H1 (cell line): ENCODE results near the gene CD276. TPM values are rescaled to one million over a fixed set of nuclear protein-coding genes. Genes with fewer than 3 reads are reported as not detected.

Source experiments
- CTCF ChIA-PET: fragments of 300-600 bp; sonication (Branson Sonifier 250); formaldehyde crosslinking; loops from one replicate; lab custom pipeline; 2021; ENCODE audit not compliant: partially characterized antibody; lab: Charles Lee
- POLR2A ChIA-PET: fragments of 300-600 bp; sonication (Branson Sonifier 250); formaldehyde crosslinking; loops from one replicate; lab custom pipeline; 2021; ENCODE audit warnings: inconsistent platforms; ENCODE audit not compliant: partially characterized antibody; lab: Charles Lee
- DNase-seq, 2 experiments: peaks; one replicate each; pipeline versions ENCODE4 v3.0.0 to v3.0.0-alpha.2; 2010 to 2022; ENCODE audit warnings: low spot score in 2 of 2, low read depth in 1 of 2, mixed read lengths in 1 of 2
- FAIRE-seq: peaks from 2 replicates; lab custom pipeline; 2011; peaks lifted over from hg19 to GRCh38; lab: Jason Lieb, UNC
- H2AFZ ChIP-seq: 2 replicates; pipeline ENCODE4 v1.8.1; 2012; ENCODE audit warnings: low read length, inconsistent platforms
- H2AK5ac ChIP-seq: 2 replicates; pipeline ENCODE4 v1.6.1; 2013; ENCODE audit warnings: low read depth, low read length
- H2BK120ac ChIP-seq: replicated peaks from 2 replicates; pipeline ENCODE3; 2013; ENCODE audit warnings: low read depth, low read length, inconsistent platforms
- H2BK12ac ChIP-seq: 2 replicates; pipeline ENCODE4 v1.6.1; 2013; ENCODE audit warnings: low read depth, low read length
- H2BK15ac ChIP-seq: 2 replicates; pipeline ENCODE4 v1.6.1; 2013; ENCODE audit warnings: low read length
- H2BK20ac ChIP-seq: 2 replicates; pipeline ENCODE4 v1.6.1; 2013; ENCODE audit warnings: low read length
- H2BK5ac ChIP-seq: 2 replicates; pipeline ENCODE4 v1.6.1; 2013; ENCODE audit warnings: low read depth, low read length
- H3K14ac ChIP-seq: 2 replicates; pipeline ENCODE4 v1.6.1; 2013; ENCODE audit warnings: inconsistent platforms; ENCODE audit not compliant: insufficient read length
- H3K18ac ChIP-seq: 2 replicates; pipeline ENCODE4 v1.6.1; 2013; ENCODE audit warnings: low read length; ENCODE audit errors: extremely low read depth
- H3K23ac ChIP-seq: 2 replicates; pipeline ENCODE4 v1.6.1; 2013; ENCODE audit warnings: inconsistent platforms; ENCODE audit not compliant: insufficient read length
- H3K23me2 ChIP-seq: 2 replicates; pipeline ENCODE4 v1.6.1; 2013; ENCODE audit warnings: low read depth, low read length
- H3K27ac ChIP-seq: 2 replicates; pipeline ENCODE4 v1.6.1; 2011; ENCODE audit warnings: low read depth, low read length, inconsistent platforms
- H3K27me3 ChIP-seq, 4 experiments: replicated peaks in 1 of 4; 1 replicate in 1 of 4; 2 replicates in 3 of 4; pipeline versions ENCODE4 v1.6.1 to v1.8.1; 2011 to 2013; ENCODE audit warnings: low read length in 3 of 4, mild to moderate bottlenecking in 3 of 4, inconsistent platforms in 2 of 4, mixed read lengths in 2 of 4, moderate library complexity in 1 of 4; ENCODE audit not compliant: control insufficient read depth in 3 of 4, insufficient read depth in 3 of 4; ENCODE audit errors: extremely low read depth in 1 of 4
- H3K36me3 ChIP-seq, 4 experiments: 2 replicates each; pipeline versions ENCODE4 v1.6.1 to v1.8.1; 2011 to 2013; ENCODE audit warnings: mild to moderate bottlenecking in 4 of 4, low read length in 3 of 4, moderate library complexity in 2 of 4, control low read depth in 1 of 4, inconsistent platforms in 1 of 4; ENCODE audit not compliant: insufficient read depth in 4 of 4, control insufficient read depth in 2 of 4
- H3K4ac ChIP-seq: replicated peaks from 2 replicates; pipeline ENCODE3; 2013; ENCODE audit warnings: low read length, low read depth, mixed read lengths, inconsistent platforms; ENCODE audit not compliant: insufficient read length
- H3K4me1 ChIP-seq, 4 experiments: replicated peaks in 1 of 4; 1 replicate in 1 of 4; 2 replicates in 3 of 4; pipeline versions ENCODE4 v1.6.1 to v1.8.1; 2011 to 2013; ENCODE audit warnings: low read length in 3 of 4, inconsistent platforms in 2 of 4, mixed read lengths in 1 of 4; ENCODE audit not compliant: insufficient read depth in 4 of 4, control insufficient read depth in 3 of 4
- H3K4me2 ChIP-seq, 2 experiments: 2 replicates each; pipeline versions ENCODE4 v1.6.1 to v1.8.1; 2011 to 2013; ENCODE audit warnings: low read depth in 2 of 2, low read length in 2 of 2, control low read depth in 1 of 2, inconsistent platforms in 1 of 2, mild to moderate bottlenecking in 1 of 2; ENCODE audit not compliant: insufficient read depth in 1 of 2
- H3K4me3 ChIP-seq, 4 experiments: fragments of 200-600, 300-600 bp in 1 of 4; sonication (generic), shearing (Covaris generic), sonication (Bioruptor Twin) in 1 of 4; 2 replicates each; pipeline versions ENCODE4 v1.5.1 to v1.8.1; 2011 to 2016; ENCODE audit warnings: low read length in 4 of 4, low read depth in 3 of 4, control low read depth in 2 of 4, inconsistent platforms in 2 of 4, mild to moderate bottlenecking in 2 of 4, mixed read lengths in 1 of 4, moderate library complexity in 1 of 4; ENCODE audit not compliant: insufficient read depth in 2 of 4; ENCODE audit errors: extremely low read depth in 1 of 4
- H3K56ac ChIP-seq: replicated peaks from 2 replicates; pipeline ENCODE3; 2013; ENCODE audit warnings: low read depth, mild to moderate bottlenecking, mixed read lengths, low read length, inconsistent platforms; ENCODE audit not compliant: insufficient read length
- H3K79me1 ChIP-seq: 2 replicates; pipeline ENCODE4 v1.6.1; 2013; ENCODE audit warnings: low read depth, low read length, control low read depth
- H3K79me2 ChIP-seq, 2 experiments: 2 replicates each; pipeline versions ENCODE4 v1.6.1 to v1.8.1; 2012 to 2013; ENCODE audit warnings: low read length in 2 of 2, mild to moderate bottlenecking in 2 of 2, inconsistent platforms in 1 of 2; ENCODE audit not compliant: insufficient read depth in 2 of 2, control insufficient read depth in 1 of 2
- H3K9ac ChIP-seq, 4 experiments: replicated peaks in 1 of 4; 1 replicate in 1 of 4; 2 replicates in 3 of 4; pipeline versions ENCODE4 v1.6.1 to v1.8.1; 2011 to 2013; ENCODE audit warnings: low read depth in 3 of 4, low read length in 3 of 4, control low read depth in 2 of 4, mild to moderate bottlenecking in 2 of 4, moderate library complexity in 2 of 4, inconsistent platforms in 1 of 4; ENCODE audit errors: extremely low read depth in 1 of 4
- H3K9me3 ChIP-seq, 2 experiments: 2 replicates each; pipeline versions ENCODE4 v1.6.1 to v1.8.1; 2012 to 2013; ENCODE audit warnings: mild to moderate bottlenecking in 2 of 2, moderate library complexity in 2 of 2, control low read depth in 1 of 2, inconsistent platforms in 1 of 2, low read depth in 1 of 2, low read length in 1 of 2, mixed read lengths in 1 of 2; ENCODE audit not compliant: insufficient read depth in 2 of 2
- H4K20me1 ChIP-seq, 2 experiments: replicated peaks in 1 of 2; 2 replicates each; pipeline versions ENCODE3 to v1.8.1; 2011 to 2013; ENCODE audit warnings: inconsistent platforms in 2 of 2, low read length in 2 of 2, mild to moderate bottlenecking in 1 of 2; ENCODE audit not compliant: insufficient read depth in 2 of 2, control insufficient read depth in 1 of 2
- H4K5ac ChIP-seq: 2 replicates; pipeline ENCODE4 v1.6.1; 2013; ENCODE audit warnings: low read length, low read depth, mixed read lengths, inconsistent platforms; ENCODE audit not compliant: insufficient read length
- H4K8ac ChIP-seq: 2 replicates; pipeline ENCODE4 v1.8.0; 2013; ENCODE audit warnings: mild to moderate bottlenecking, moderate library complexity, low read length, inconsistent platforms; ENCODE audit not compliant: insufficient read depth; ENCODE audit errors: extremely low read depth
- H4K91ac ChIP-seq: replicated peaks from 2 replicates; pipeline ENCODE3; 2013; ENCODE audit warnings: low read length, mixed read lengths, inconsistent platforms; ENCODE audit not compliant: insufficient read length
- E2F6 ChIP-seq: IDR thresholded peaks from 2 replicates; pipeline ENCODE4 v1.6.1; 2012; ENCODE audit warnings: inconsistent platforms
- MAX ChIP-seq: IDR thresholded peaks from 2 replicates; pipeline ENCODE4 v1.6.1; 2012; ENCODE audit warnings: inconsistent platforms
- YY1 ChIP-seq: IDR thresholded peaks from 2 replicates; pipeline ENCODE4 v1.6.1; 2011; ENCODE audit warnings: low read depth, mild to moderate bottlenecking, low read length
- WGBS, 2 experiments: shearing (Covaris generic) in 1 of 2; methylation state at CpG; one replicate each; pipeline versions ENCODE4 v1.1.6 to v1.1.7; 2013 to 2015; ENCODE audit warnings: low lambda C conversion rate in 2 of 2, mixed read lengths in 2 of 2, inconsistent platforms in 1 of 2, low coverage in 1 of 2, missing lambda C conversion rate in 1 of 2; ENCODE audit not compliant: insufficient replicate concordance in 2 of 2, insufficient coverage in 1 of 2, insufficient read length in 1 of 2; ENCODE audit errors: extremely low coverage in 1 of 2, missing lambda C conversion rate in 1 of 2; 5-methylcytosine and 5-hydroxymethylcytosine counted together
- polyA plus RNA-seq, 7 experiments: library from polyadenylated mRNA; depleted of rRNA in 3 of 7; stranded (reverse) in 5 of 7; unstranded in 2 of 7; fragments of >200 nt in 5 of 7; fragments of 200-250 nt in 2 of 7; gene quantifications; 1 replicate in 5 of 7; 2 replicates in 1 of 7; 4 replicates in 1 of 7; pipeline versions ENCODE4 v1.2.1 to v1.2.3, GENCODE V29; 2011 to 2013; ENCODE audit warnings: missing spikeins in 2 of 7, mixed read lengths in 2 of 7
- total RNA-seq: library from RNA; stranded (reverse); fragmentation: NEBNext Ultra II Directional; extraction: Animal tissue kit (Norgen Biotek cat#: 25700); gene quantifications from 2 replicates; pipeline ENCODE4 v1.2.1, GENCODE V29; 2021

Gene CD276
- total and polyA plus RNA-seq, 2 of the 8 experiments (the other 6 are each of a cell fraction or from before 2014, with no cell fraction given) = 156 to 158 TPM

GRCh38 chr15:73637527-73637926, 46.7 kb upstream of the CD276 start:
- Histone ChIP-seq H2BK15ac (no peak overlapping the region), H3K4me1 (peaks cover 0 to 5% (median 0%) of the 10 kb centered on the region in 4 experiments; a peak in 2 of 7 replicates), H3K18ac (no peak overlapping the region), H3K79me2 (peaks cover 0 to 2% of the 10 kb centered on the region in 2 experiments; a peak in 2 of 4 replicates), H3K9me3 (no peaks in the 10 kb centered on the region), H3K56ac (no peak overlapping the region), H3K14ac (no peak overlapping the region), H3K27me3 (no peaks in the 10 kb centered on the region; a peak in 1 of 7 replicates), H3K23ac (no peak overlapping the region), H2BK5ac (no peak overlapping the region), H3K23me2 (peaks cover 2% of the 10 kb centered on the region; the same call in 1 of the 2 replicates), H3K36me3 (no peaks in the 10 kb centered on the region), H4K8ac (no peak overlapping the region), H4K91ac (no peak overlapping the region), H4K5ac (no peak overlapping the region), H2BK20ac (no peak overlapping the region), H3K27ac (no peak overlapping the region), H2AK5ac (no peak overlapping the region), H3K4me3 (no peak overlapping the region), H3K4ac (no peak overlapping the region), H2BK120ac (no peak overlapping the region), H2AFZ (no peak overlapping the region), H3K4me2 (no peak overlapping the region), H3K9ac (no peak overlapping the region), H3K79me1 (no peaks in the 10 kb centered on the region)
- no peak for FAIRE-seq
- 70% methylated on average over 2 of the region's 2 CpGs; no CpG with 5 or more reads in 1 of the 2 experiments for WGBS, 2 experiments
- no peak for DNase-seq
- POLR2A ChIA-PET = no interaction called here
- TF ChIP-seq YY1 (no peak), E2F6 (peak; percentile 61), MAX (0 out of 2 replicates have a peak, but pooled peaks have one; percentile 28)
- TF ChIP-seq, all 59 proteins: peak for 2
- CTCF ChIA-PET = interaction anchor here (1.0 to 19.3 kb wide), 23 partner anchors 9 to 134 kb away, joined by 3 to 448 read pairs (median 10); no protein-coding TSS in a partner anchor
- Histone ChIP-seq H4K20me1 (no peaks in the 10 kb centered on the region), H2BK12ac (no peak overlapping the region)
